Dedifferentiated amniotic fluid mesenchymal stem cell (primary cell): ENCODE data around the gene PAX8.

Experiments
- DNase-seq: peaks from one replicate; pipeline ENCODE4 v3.0.0-alpha.2; 2016; ENCODE audit errors: extremely low spot score

PAX8 gene

DNA sequence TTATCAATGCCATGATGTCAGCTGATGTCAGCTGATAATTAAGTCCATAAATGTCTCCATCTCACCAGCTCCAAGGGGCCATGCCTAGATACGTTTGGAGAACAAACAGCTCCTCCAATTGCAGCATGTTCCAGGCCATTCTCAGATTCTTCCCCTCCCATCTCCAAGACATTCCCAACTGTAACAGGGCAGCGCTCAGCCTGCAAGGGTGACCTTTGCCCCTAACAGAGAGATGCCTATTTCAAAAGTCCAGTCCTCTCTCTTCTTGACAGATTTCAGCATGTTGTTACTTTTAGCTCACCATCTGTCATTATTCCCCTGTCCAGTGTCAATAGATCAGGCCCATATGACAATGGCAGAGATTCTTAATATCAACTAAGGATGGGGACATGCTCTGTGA is 95.0 kb downstream of the PAX8 start:
- no peak for DNase-seq

DNA sequence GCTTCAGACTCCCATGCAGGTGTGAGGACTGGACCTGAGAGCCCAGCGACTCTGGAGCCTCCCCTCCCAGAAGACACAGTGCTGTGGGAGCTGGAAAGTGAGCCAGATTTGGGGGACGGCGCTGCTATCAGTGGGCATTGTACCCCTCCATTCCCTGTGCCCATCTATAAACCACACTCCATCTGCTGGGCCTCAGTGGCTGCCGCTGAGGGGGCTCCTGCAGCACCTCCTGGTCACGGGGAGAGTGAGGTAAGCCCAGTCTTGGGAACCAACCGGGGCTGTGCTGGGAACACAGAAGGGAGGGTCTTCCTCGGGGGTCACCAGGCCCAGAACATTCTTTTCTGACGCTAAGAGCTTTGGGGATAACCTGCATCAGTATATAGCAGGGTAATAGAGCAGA is 95.5 kb downstream of the PAX8 start:
- DNase-seq, result no peak

- no peak for DNase-seq
Measured at GRCh38 chr2:113182471-113183260, 96.1 kb downstream of the PAX8 start.

DNA sequence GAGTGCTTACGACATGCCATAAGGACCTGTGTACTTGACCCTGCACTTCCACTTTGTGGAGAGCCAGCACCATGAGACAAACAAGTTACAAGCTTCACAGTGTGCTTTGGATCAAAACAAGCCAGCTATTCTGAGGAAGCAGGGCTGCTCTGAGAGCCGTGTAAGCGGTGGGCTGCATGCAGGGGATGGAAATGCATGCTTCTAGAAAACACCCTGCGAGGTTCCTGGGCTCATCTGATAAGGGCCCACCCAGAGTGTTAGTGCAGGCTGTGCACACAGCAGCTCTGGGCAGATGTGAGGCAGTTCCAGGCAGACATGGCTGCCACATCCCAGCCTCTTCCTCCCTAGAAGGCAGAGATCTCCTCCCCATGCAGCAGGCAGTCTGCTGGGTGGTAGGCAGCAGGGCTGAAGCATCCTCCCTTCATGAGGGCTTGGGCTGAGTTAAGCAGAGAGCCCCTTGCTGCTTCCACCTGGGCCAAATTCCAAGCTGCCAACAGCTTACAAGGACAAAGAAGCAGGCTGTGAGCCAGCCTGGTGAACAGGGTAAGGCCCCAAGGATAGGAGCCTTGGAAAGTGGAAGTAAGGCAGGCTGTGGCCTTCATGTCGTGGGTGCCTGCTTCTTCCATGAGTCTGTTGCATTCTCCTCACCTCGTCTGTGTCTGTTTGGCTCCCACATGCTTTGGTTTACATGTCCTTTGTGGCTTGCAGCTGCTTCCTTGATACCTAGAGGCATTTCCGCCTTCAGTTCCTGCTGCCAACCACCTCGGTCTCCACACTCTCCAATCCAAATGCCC is 97.3 kb downstream of the PAX8 start:
- DNase-seq, result no peak

DNA sequence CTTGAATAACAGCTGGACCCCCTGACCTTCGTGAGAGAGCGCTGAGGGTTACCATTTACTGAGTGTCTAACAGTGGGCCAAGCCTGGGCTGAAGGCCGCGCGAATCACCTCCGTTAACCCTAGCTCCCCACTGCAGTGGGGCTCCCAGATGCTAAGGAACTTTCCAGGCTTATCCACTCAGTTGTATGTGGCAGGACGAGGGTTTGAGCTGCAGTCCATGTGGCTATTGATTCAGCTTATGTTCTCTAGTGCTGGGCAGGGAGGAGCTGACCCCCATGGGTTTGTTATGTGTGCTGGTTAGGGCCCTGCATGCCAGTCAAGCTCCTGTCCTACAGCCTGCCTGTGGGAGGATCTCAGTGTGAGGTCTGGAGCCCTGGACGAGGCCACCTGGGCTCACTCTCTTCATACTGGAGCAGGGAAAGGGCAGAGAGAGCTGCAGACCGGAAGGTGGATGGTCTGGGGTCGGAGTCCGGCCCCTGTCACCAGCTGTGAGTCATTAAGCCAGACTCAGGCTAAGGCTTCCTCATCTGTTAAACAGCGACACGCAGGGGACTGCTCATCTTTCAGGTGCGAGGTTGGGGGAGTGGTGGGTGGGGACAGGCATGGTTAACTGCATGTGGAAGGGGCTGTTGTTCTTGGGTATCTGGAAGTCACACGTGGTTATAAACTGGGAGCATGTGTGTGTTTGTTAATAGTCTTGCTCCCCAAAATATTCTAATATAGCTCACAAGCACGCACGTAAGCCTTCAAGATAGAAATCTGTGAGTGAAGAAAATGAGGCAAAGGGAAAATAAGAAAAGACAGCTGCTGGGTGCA is 98.4 kb downstream of the PAX8 start:
- DNase-seq, result no peak

GRCh38 chr2:113179446-113180045 is 99.2 kb downstream of the PAX8 start:
- no peak for DNase-seq

DNA sequence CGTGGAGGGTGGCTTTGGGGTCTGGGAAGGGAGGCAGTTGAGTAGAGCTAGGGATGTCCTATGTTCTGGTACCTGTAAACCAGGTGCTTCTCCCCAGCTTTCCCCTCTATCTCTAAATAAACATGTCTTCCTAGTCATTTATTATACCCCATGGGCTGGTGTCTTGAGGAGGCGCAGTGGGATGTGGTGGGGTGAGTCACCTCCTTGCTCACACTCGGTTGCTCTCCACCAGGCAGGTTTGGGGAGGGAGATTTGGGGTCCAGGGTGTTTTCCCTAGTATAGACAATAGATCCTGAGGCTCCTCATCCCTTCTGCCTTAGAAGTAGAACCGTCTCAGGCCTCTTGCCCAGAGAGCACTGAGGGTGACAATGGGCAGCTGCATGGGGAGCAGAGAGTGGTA is 99.8 kb downstream of the PAX8 start:
- DNase-seq, result no peak

DNA sequence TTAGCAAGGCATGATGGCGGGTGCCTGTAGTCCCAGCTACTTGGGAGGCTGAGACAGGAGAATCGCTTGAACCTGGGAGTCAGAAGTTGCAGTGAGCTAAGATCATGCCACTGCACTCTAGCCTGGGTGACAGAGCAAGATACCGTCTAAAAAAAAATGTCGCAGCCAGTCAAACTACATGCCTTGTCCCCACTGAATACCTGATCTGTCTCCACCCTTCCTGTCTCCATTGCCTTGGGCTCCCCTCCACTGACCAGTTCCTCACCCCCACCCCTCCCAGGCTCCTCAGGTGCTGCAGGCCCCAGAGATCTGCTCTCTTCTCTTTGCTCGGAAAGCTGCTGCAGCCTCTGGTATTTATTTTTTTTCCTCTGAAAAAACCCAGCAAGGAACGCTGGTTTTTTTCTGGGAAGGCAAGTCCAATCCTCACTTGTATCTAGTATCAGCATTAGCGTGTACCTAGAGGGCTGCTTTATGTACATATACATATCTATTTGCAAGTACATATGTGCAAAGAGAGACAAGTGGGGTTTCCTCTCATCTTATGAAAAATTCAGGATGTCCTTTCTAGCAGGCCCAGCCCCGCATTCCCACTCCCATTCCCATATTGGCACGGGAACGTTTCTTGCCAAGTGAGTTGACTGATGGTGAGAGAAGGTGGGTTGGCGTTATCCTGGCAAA is 100.5 kb downstream of the PAX8 start:
- no peak for DNase-seq

GRCh38 chr2:113176696-113177355 is 101.9 kb downstream of the PAX8 start:
- no peak for DNase-seq

GRCh38 chr2:113175736-113176695 is 102.7 kb downstream of the PAX8 start:
- DNase-seq, result no peak

- no peak for DNase-seq
Measured at GRCh38 chr2:113175042-113175628, 103.6 kb downstream of the PAX8 start.

DNA sequence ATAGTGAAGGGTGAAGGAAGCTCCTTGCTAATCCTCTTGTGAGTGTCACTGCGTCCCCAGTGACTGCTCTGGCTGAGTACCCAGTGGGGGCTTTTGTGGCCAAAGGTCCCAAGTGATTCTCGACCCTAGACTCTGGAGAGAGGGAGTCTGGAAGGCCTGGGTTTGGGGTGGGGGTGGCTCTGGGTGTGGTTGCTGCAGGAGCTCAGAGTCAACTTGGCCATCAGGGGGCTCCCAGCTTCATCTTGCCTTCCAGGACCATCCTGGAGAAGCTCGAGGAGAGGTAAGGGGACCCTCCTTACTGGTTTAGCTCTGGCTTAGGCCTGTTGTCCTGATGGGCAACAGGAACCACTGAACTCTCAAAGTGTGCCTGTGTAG is 104.4 kb downstream of the PAX8 start:
- DNase-seq, result no peak

GRCh38 chr2:113173542-113174375 is 105.0 kb downstream of the PAX8 start, which contains the start of gene PSD4:
Gene PSD4, plus strand, starts transcription at chr2:113173971. Its CDS starts 8,486 bp downstream, at chr2:113182457.
- DNase-seq, result no peak

- no peak for DNase-seq
Measured at GRCh38 chr2:113172721-113173541, 105.8 kb downstream of the PAX8 start.

GRCh38 chr2:113171334-113172075 is 107.2 kb downstream of the PAX8 start:
- no peak for DNase-seq

- DNase-seq, result no peak
Measured at GRCh38 chr2:113169586-113169985, 109.1 kb downstream of the PAX8 start.
